ENCODE data around the gene GRID1.

GRID1 gene

GRCh38 chr10:86222687-86223086, 143.9 kb downstream of the GRID1 start:
- DNase-seq, result no peak

DNA sequence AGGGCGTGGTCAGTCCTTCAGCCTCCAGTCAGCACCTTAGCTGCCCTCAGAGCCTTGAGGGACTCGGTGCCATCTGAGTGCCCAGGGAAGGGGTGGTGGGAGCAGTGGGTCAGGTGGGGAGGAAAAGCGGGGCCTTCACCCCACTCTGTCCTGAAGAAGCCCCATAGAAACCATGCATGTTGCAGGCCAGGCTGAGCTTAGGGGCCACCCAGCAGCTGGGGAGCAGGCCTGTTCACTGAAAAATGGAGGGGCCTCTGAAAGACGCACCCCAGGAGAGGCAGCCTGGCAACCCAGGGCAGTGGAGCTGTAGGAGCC, 144.3 kb downstream of the GRID1 start:
- DNase-seq, result no peak

GRCh38 chr10:86221442-86222335, 144.9 kb downstream of the GRID1 start:
- DNase-seq, result no peak

- DNase-seq, result no peak
Measured at GRCh38 chr10:86220626-86221025, 146.0 kb downstream of the GRID1 start.

GRCh38 chr10:86219271-86219670, 147.3 kb downstream of the GRID1 start:
- no peak for DNase-seq

DNA sequence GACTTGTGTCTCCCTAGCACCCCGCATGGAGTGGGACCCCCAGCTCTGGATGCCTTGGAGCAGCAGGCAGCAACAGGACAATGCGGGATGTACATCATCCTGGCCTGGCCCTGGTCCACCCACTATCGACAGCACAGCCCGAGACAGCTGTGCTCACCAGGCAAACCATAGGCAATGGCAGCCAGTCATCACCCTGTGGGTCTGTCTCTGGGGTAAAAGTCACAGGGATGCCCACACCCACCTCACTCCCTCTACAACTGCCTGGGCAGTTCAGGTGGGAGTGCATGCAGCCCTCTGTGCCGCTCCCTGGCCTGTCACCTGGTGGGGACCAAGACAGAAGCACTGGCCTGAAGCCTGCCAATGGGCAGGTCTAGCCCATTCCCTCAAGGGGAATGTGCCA, 147.8 kb downstream of the GRID1 start:
- DNase-seq, result no peak

GRCh38 chr10:86218160-86218559, 148.4 kb downstream of the GRID1 start:
- no peak for DNase-seq

GRCh38 chr10:86217371-86218080, 149.1 kb downstream of the GRID1 start:
- DNase-seq, result no peak

- DNase-seq, result no peak
Measured at GRCh38 chr10:86216886-86217285, 149.7 kb downstream of the GRID1 start.

GRCh38 chr10:86215712-86216111, 150.9 kb downstream of the GRID1 start:
- DNase-seq, result no peak

- no peak for DNase-seq
Measured at GRCh38 chr10:86215046-86215445, 151.5 kb downstream of the GRID1 start.

GRCh38 chr10:86213148-86213547, 153.4 kb downstream of the GRID1 start:
- no peak for DNase-seq

- DNase-seq, result no peak
Measured at GRCh38 chr10:86212391-86212700, 154.2 kb downstream of the GRID1 start.

- no peak for DNase-seq
Measured at GRCh38 chr10:86211691-86212390, 154.8 kb downstream of the GRID1 start.

DNA sequence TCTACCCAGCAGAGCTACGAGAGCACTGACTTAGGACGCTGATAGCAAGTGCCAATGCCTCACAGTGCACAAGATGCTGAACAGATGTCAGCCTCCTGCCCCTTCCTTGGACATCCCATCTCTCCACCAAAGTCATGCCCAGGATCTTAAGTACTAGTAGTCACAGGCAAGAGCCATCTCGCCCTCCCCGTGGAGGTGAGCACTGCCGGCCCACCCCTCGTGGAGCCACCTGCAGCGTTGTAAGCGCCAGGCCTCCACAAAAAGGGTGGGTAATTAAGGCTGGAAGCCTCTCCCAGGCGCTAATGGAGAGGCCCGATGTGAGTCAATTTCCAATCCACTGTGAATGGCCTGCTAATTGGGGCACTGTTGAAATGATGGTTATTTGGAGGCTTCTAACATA, 156.2 kb downstream of the GRID1 start:
- DNase-seq, result no peak

GRCh38 chr10:86209726-86210125, 156.9 kb downstream of the GRID1 start:
- DNase-seq, result no peak

GRCh38 chr10:86207226-86207625, 159.4 kb downstream of the GRID1 start:
- DNase-seq, result no peak

DNA sequence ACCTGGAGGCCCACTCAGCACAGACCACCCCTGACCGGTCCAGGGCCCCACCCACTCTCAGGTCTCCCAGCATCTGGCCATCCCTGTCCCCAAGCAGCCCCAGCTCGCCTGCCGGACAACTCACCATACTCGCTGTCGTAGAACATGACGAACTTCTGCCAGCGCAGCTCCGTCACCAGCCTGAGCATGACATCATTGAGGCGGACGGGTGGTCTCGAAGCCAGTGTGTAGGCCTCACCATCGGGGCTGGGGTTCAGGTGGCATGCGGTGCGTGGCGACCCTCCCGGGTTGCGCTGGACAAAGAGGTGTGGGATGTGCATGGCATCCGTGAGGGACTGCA, 160.4 kb downstream of the GRID1 start:
- DNase-seq, result no peak

DNA sequence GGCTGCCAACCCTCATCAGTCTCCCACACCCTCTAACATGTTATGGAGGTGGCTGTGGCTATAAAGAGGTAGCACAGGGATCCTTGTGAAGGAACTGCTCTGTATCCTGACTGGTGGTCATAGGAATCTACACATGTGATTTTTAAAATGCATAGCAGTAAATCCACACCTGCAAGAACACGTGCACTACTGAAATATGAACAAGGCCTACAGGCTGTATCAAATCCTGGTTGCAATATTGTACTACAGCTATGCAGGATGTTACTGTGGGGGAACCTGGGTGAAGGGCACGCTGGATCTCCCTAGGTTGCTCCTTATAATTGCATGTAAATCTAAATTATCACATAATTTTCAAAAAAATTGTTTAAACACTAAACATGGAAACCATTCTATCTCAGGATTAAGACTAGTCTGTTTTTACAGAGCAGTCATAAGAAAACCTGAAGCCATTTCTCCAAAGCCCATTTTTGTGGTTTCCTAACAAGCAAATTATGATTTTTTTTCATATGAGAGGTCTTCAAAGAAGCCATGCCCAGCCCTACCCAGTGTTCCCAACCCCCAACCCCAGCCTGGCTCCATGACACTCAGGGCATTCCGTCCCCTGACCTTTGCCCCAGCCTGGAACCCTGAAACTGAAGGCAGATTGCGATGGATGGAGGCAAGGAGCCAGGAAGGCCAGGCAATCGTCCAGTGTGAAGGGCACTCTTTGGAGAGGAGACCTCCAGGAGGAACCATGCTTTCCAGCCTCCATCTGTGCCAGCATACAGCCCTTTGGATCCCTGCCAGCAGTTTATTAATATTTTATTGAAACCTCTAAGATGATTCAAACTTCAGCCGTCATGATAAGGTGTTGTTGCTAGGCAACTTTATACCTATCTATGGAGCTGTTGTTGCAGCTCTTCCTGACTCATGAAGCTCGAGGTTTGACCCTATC, 161.0 kb downstream of the GRID1 start:
- DNase-seq, result no peak

GRCh38 chr10:86204421-86205305, 161.9 kb downstream of the GRID1 start:
- DNase-seq, result no peak

- peak; percentile 70 for DNase-seq
Measured at GRCh38 chr10:86203162-86203905, 163.3 kb downstream of the GRID1 start.
